ENCODE measurements around the gene B3GALT6. TPM values are rescaled to one million over a fixed set of nuclear protein-coding genes. Genes with fewer than 3 reads are reported as not detected.
"Not testable (repeated sequence)": the region's sequence is repeated elsewhere in the genome, so short reads cannot be mapped to it uniquely, and the experiment has no call there.

Gene B3GALT6
- total RNA-seq, 6 experiments from 2014 or later: 24.5 to 35.7 (median 25.8) TPM

DNA sequence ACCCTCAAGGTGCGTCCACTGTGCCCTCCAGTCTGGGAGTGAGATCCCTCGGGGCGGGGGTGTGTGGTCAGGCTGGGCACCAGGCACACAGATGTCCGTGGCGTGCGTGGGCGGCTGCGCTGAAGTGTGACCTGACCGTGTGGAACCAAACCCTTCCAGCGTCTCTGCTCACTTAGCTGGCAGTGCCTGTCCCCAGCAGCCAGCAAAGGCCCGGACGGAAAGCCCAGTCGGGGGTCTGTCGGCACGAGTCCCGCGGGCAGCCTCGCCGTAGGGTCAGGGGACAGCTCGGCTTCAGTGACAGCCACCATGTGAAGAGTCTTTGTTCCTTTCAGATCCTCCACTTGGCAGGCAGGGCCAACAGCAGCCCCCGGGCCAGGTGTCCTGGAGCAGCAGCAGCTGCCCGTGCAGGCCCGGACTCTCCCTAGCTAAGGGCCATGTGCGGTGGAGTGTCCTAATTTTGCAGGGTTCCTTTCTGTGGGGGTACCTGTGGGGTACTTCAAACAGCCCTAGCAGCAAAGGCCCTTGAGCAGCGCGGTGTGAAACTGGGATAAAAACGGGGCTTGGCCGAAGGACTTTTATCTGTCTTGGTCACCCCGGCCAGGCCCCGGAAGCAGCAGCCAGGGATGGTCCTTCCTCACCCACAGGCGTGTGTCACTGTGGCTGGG is 46.8 kb upstream of the B3GALT6 start:
- DNase-seq: no peak

DNA sequence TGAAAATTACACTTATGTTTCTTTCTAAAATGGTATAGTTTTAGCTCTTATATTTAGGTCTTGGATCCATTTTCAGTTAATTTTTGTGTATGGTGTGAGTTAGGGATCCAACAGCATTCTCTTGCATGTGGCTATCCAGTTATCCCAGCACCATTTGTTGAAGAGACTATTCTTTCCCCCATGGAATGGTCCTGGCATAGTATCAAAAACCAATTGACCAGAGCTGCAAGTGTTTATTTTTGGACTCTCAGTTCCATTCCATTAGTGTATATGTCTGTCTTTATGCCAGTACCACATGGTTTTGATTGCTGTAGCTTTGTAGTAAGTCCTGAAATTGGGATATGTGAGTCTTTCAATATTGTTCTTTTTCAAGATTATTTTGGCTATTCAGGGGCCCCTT is 44.1 kb upstream of the B3GALT6 start:
- H3K4me1 Mint-ChIP-seq (ENCODE audit: low read depth): peaks cover 4% of the 10 kb centered on the region; the same call in 1 of the 2 replicates
- TF ChIP-seq, protein P1, sequence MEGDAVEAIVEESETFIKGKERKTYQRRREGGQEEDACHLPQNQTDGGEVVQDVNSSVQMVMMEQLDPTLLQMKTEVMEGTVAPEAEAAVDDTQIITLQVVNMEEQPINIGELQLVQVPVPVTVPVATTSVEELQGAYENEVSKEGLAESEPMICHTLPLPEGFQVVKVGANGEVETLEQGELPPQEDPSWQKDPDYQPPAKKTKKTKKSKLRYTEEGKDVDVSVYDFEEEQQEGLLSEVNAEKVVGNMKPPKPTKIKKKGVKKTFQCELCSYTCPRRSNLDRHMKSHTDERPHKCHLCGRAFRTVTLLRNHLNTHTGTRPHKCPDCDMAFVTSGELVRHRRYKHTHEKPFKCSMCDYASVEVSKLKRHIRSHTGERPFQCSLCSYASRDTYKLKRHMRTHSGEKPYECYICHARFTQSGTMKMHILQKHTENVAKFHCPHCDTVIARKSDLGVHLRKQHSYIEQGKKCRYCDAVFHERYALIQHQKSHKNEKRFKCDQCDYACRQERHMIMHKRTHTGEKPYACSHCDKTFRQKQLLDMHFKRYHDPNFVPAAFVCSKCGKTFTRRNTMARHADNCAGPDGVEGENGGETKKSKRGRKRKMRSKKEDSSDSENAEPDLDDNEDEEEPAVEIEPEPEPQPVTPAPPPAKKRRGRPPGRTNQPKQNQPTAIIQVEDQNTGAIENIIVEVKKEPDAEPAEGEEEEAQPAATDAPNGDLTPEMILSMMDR (IDR thresholded peaks at IDR 0.05): no peak
- peaks cover 6% of the 10 kb centered on the region; the same call in 1 of the 2 replicates for H3K9me3 Mint-ChIP-seq
- H3K27ac Mint-ChIP-seq: no peak overlapping the region
- no peaks in the 10 kb centered on the region for H3K36me3 Mint-ChIP-seq (ENCODE audit: low read depth)
- H3K27me3 Mint-ChIP-seq (ENCODE audit: insufficient read depth): peaks cover 23% of the 10 kb centered on the region
- no peak overlapping the region for H3K4me3 Mint-ChIP-seq
- DNase-seq: peak; percentile 9

More for the DNA sequence above, 46.8 kb upstream of the B3GALT6 start:
- H3K4me3 Mint-ChIP-seq: no peak overlapping the region
- peaks cover 4% of the 10 kb centered on the region; the same call in 1 of the 2 replicates for H3K4me1 Mint-ChIP-seq (ENCODE audit: low read depth)
- no peaks in the 10 kb centered on the region for H3K36me3 Mint-ChIP-seq (ENCODE audit: low read depth)
- TF ChIP-seq, protein P1 (IDR thresholded peaks at IDR 0.05): no peak
- H3K27me3 Mint-ChIP-seq (ENCODE audit: insufficient read depth): peaks cover 11% of the 10 kb centered on the region
- H3K9me3 Mint-ChIP-seq: no peaks in the 10 kb centered on the region
- no peak overlapping the region for H3K27ac Mint-ChIP-seq

GRCh38 chr1:1189111-1189510 is 42.9 kb upstream of the B3GALT6 start:
- Mint-ChIP-seq H3K27ac (no peak overlapping the region), H3K27me3 (ENCODE audit: insufficient read depth) (peaks cover 19% of the 10 kb centered on the region), H3K9me3 (peaks cover 6% of the 10 kb centered on the region), H3K4me3 (no peak overlapping the region), H3K36me3 (ENCODE audit: low read depth) (0 out of 2 replicates have a peak, but pooled peaks cover under 1% of the 10 kb centered on the region), H3K4me1 (ENCODE audit: low read depth) (peaks cover 4% of the 10 kb centered on the region; the same call in 1 of the 2 replicates)
- TF ChIP-seq, protein P1 (IDR thresholded peaks at IDR 0.05): no peak
- DNase-seq: no peak

DNA sequence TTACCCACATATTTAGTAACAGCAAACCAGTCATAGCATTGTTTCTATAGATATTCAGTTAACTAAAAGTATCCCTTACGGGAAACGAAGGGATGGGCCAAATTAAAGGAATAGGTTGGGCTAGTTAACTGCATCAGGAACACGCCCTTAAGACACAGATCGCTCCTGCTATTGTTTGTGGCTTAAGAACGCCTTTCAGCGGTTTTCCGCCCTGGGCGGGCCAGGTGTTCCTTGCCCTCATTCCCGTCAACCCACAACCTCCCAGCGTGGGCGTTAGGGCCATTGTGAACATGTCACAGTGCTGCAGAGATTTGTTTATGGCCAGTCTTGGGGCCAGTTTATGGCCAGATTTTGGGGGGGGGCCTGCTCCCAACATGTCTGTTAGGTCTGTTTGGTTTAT is 40.3 kb upstream of the B3GALT6 start:
- Mint-ChIP-seq H3K27ac (no peak overlapping the region), H3K4me1 (ENCODE audit: low read depth) (peaks cover 4% of the 10 kb centered on the region; the same call in 1 of the 2 replicates), H3K36me3 (ENCODE audit: low read depth) (peaks cover 14% of the 10 kb centered on the region; the same call in 1 of the 2 replicates), H3K27me3 (ENCODE audit: insufficient read depth) (peaks cover 23% of the 10 kb centered on the region), H3K9me3 (peaks cover 20% of the 10 kb centered on the region), H3K4me3 (no peak overlapping the region)
- TF ChIP-seq, protein P1 (IDR thresholded peaks at IDR 0.05): no peak
- DNase-seq: no peak

DNA sequence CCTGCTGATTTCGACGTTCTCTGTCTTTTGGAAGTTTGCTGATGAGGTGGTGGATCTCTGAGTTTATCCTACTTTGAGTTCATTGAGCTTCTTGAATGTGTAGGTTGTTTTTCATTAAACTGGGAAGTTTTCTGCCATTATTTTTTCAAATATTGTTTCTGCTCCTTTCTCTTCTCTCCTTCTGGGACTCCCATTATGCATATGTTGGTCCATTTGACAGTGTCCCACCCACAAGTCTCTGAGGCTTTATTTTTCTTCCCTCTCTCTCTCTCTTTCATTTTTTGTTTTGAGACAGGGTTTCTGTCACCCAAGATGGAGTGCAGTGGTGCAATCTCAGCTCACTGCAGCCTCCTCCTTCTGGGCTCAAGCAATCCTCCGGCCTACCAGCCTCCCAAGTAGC is 37.3 kb upstream of the B3GALT6 start:
- Mint-ChIP-seq H3K27me3 (ENCODE audit: insufficient read depth) (peaks cover 20% of the 10 kb centered on the region), H3K4me3 (no peak overlapping the region), H3K4me1 (ENCODE audit: low read depth) (no peaks in the 10 kb centered on the region), H3K27ac (no peak overlapping the region), H3K36me3 (ENCODE audit: low read depth) (peaks cover 14% of the 10 kb centered on the region; the same call in 1 of the 2 replicates), H3K9me3 (peaks cover 20% of the 10 kb centered on the region)
- TF ChIP-seq, protein P1 (IDR thresholded peaks at IDR 0.05): no peak
- no peak for DNase-seq

DNA sequence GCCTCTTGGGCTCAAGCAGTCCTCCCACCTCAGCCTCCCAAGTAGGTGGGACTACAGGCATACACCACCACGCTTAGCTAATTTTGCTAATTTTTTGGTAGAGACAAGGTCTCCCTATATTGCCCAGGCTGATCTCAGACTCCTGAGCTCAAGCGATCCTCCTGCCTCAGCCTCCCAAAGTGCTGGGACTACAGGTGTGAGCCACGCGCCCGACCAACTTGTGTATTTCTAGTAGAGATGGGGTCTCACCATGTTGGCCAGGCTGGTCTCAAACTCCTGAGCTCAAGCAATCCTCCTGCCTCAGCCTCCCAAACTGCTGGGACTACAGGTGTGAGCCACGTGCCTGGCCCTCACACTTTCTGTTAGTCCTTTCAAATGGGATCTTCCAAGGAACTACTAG is 36.3 kb upstream of the B3GALT6 start:
- peaks cover 16% of the 10 kb centered on the region for H3K27me3 Mint-ChIP-seq (ENCODE audit: insufficient read depth)
- not testable (repeated sequence) for DNase-seq; H3K4me1 Mint-ChIP-seq (ENCODE audit: low read depth); H3K4me3 Mint-ChIP-seq; H3K27ac Mint-ChIP-seq
- peaks cover 20% of the 10 kb centered on the region for H3K9me3 Mint-ChIP-seq
- H3K36me3 Mint-ChIP-seq (ENCODE audit: low read depth): peaks cover 14% of the 10 kb centered on the region; the same call in 1 of the 2 replicates

All from HFFc6 (cell line).